HG02870 (cell line): ENCODE data around the gene MEX3B.

Source experiments
- ATAC-seq: cut with Tn5 transposase; IDR thresholded peaks from one replicate; pipeline ENCODE4 v1.9.1; 2021; ENCODE audit warnings: mild to moderate bottlenecking, moderate library complexity; ENCODE audit not compliant: unreplicated experiment

MEX3B gene

GRCh38 chr15:82045892-82046665, at the start of gene MEX3B:
Gene MEX3B, minus strand, starts transcription at chr15:82046018. Its CDS starts 313 bp downstream, at chr15:82045705.
- peak; percentile 72 for ATAC-seq

- ATAC-seq, result no peak
Measured at GRCh38 chr15:82093774-82094211, 48.0 kb upstream of the MEX3B start.

- no peak for ATAC-seq
Measured at GRCh38 chr15:82093325-82093724, 47.5 kb upstream of the MEX3B start.

GRCh38 chr15:82091636-82092140, 45.9 kb upstream of the MEX3B start:
- ATAC-seq, result no peak

GRCh38 chr15:82086243-82086995, 40.6 kb upstream of the MEX3B start:
- ATAC-seq, result no peak

- ATAC-seq, result no peak
Measured at GRCh38 chr15:82081914-82082762, 36.3 kb upstream of the MEX3B start.

- ATAC-seq, result no peak
Measured at GRCh38 chr15:82080774-82081173, 35.0 kb upstream of the MEX3B start.

GRCh38 chr15:82079736-82080135, 33.9 kb upstream of the MEX3B start:
- no peak for ATAC-seq

GRCh38 chr15:82074610-82075009, 28.8 kb upstream of the MEX3B start:
- ATAC-seq, result no peak

GRCh38 chr15:82072926-82073537, 27.2 kb upstream of the MEX3B start:
- ATAC-seq, result no peak

- no peak for ATAC-seq
Measured at GRCh38 chr15:82066455-82066854, 20.6 kb upstream of the MEX3B start.

- no peak for ATAC-seq
Measured at GRCh38 chr15:82064824-82065223, 19.0 kb upstream of the MEX3B start.

- ATAC-seq, result no peak
Measured at GRCh38 chr15:82062479-82063454, 16.9 kb upstream of the MEX3B start.

- ATAC-seq, result no peak
Measured at GRCh38 chr15:82060817-82061216, 15.0 kb upstream of the MEX3B start.

- no peak for ATAC-seq
Measured at GRCh38 chr15:82058517-82059204, 12.8 kb upstream of the MEX3B start.

- ATAC-seq, result no peak
Measured at GRCh38 chr15:82058026-82058425, 12.2 kb upstream of the MEX3B start.

- no peak for ATAC-seq
Measured at GRCh38 chr15:82056958-82057823, 11.4 kb upstream of the MEX3B start.

- ATAC-seq, result no peak
Measured at GRCh38 chr15:82052751-82053150, 6.9 kb upstream of the MEX3B start.
